Measurements from ENCODE around the gene METTL3. TPM values are rescaled to one million over a fixed set of nuclear protein-coding genes. Genes with fewer than 3 reads are reported as not detected.

The METTL3 gene
- total and polyA plus RNA-seq, 2 of the 8 experiments (the other 6 are each of a cell fraction or from before 2014, with no cell fraction given): 103 to 144 TPM

- TF ChIP-seq CHD7 (IDR thresholded peaks at IDR 0.05; ENCODE audit: insufficient replicate concordance, low read length) (no peak), EZH2 (IDR thresholded peaks at IDR 0.05; ENCODE audit: low read depth, low read length, severe bottlenecking) (no peak), SP4 (IDR thresholded peaks at IDR 0.05; ENCODE audit: low read length) (no peak), CHD2 (IDR thresholded peaks at IDR 0.05; ENCODE audit: low read length) (no peak), USF2 (IDR thresholded peaks at IDR 0.05; ENCODE audit: low read length) (no peak), SAP30 (IDR thresholded peaks at IDR 0.05; ENCODE audit: insufficient read depth, insufficient replicate concordance, low read length) (no peak), ATF3 (IDR thresholded peaks at IDR 0.05; ENCODE audit: insufficient read depth, low read depth, low read length) (no peak), EGR1 (IDR thresholded peaks at IDR 0.05; ENCODE audit: borderline replicate concordance, low read depth, low read length) (no peak), RNF2 (IDR thresholded peaks at IDR 0.05; ENCODE audit: borderline replicate concordance, low read depth, low read length, missing control alignments, poor library complexity, severe bottlenecking) (no peak), TEAD4 (IDR thresholded peaks at IDR 0.05; ENCODE audit: low read depth, low read length) (no peak)
Measured at GRCh38 chr14:21503376-21503775, 7.8 kb downstream of the METTL3 start (continued).
